IMR-90 (cell line): ENCODE data around the gene TMEM52B. TPM values are rescaled to one million over a fixed set of nuclear protein-coding genes. Genes with fewer than 3 reads are reported as not detected.
A peak's percentile ranks its signal among the peaks of the same experiment; 100 is the strongest.

ENCODE experiments used
- ATAC-seq: fragments of 200-7000 bp; cut with Tn5 transposase; 2 replicates; pipeline ENCODE4 v1.9.1; 2020; ENCODE audit warnings: low read depth, mild to moderate bottlenecking, moderate library complexity
- BruUV-seq: library from RNA; stranded (reverse); fragments of 400-500 nt; replicated peaks from 2 replicates; lab custom pipeline; 2021; lab: Mats Ljungman, UMichigan
- CTCF ChIA-PET: fragments of 300-600 bp; formaldehyde crosslinking; extraction: SDS; loops from one replicate; lab custom pipeline; 2021; ENCODE audit warnings: antibody characterized with exemption; lab: Yijun Ruan, JAX
- POLR2A ChIA-PET: fragments of 300-600 bp; sonication (Branson Sonifier 250); formaldehyde crosslinking; loops from one replicate; lab custom pipeline; 2022; ENCODE audit warnings: antibody characterized with exemption; ENCODE audit not compliant: unreplicated experiment; lab: Charles Lee
- DNase-seq: peaks from one replicate; pipeline ENCODE4 v3.0.0; 2013
- H2AFZ ChIP-seq: replicated peaks from 2 replicates; pipeline ENCODE3; 2013; ENCODE audit warnings: low read length, mild to moderate bottlenecking; ENCODE audit not compliant: poor library complexity
- H2AK5ac ChIP-seq: 2 replicates; pipeline ENCODE4 v1.6.1; 2013; ENCODE audit warnings: low read depth, low read length, inconsistent platforms
- H2AK9ac ChIP-seq: replicated peaks from 2 replicates; pipeline ENCODE3; 2013; ENCODE audit warnings: mild to moderate bottlenecking, low read depth, low read length, moderate library complexity; ENCODE audit not compliant: poor library complexity
- H2BK120ac ChIP-seq: 2 replicates; pipeline ENCODE4 v1.6.1; 2013; ENCODE audit warnings: low read depth, low read length, inconsistent platforms
- H2BK15ac ChIP-seq: 3 replicates; pipeline ENCODE4 v1.6.1; 2013; ENCODE audit warnings: low read depth, low read length, inconsistent platforms
- H2BK20ac ChIP-seq: 2 replicates; pipeline ENCODE4 v1.6.1; 2013; ENCODE audit warnings: low read depth, mild to moderate bottlenecking, inconsistent platforms, low read length, moderate library complexity
- H2BK5ac ChIP-seq: 2 replicates; pipeline ENCODE4 v1.6.1; 2013; ENCODE audit warnings: mild to moderate bottlenecking, low read depth, low read length, inconsistent platforms; ENCODE audit not compliant: poor library complexity, severe bottlenecking
- H3K14ac ChIP-seq: replicated peaks from 2 replicates; pipeline ENCODE4 v1.6.1; 2013; ENCODE audit warnings: low read depth, low read length, inconsistent platforms
- H3K18ac ChIP-seq: 2 replicates; pipeline ENCODE4 v1.6.1; 2013; ENCODE audit warnings: low read depth, low read length, control low read depth
- H3K23ac ChIP-seq: 2 replicates; pipeline ENCODE4 v1.6.1; 2013; ENCODE audit warnings: low read depth, low read length, inconsistent platforms
- H3K27ac ChIP-seq: 2 replicates; pipeline ENCODE4 v1.5.1; 2013; ENCODE audit warnings: mild to moderate bottlenecking, control low read depth, low read length; ENCODE audit not compliant: insufficient read depth
- H3K27me3 ChIP-seq: 2 replicates; pipeline ENCODE4 v1.6.1; 2013; ENCODE audit warnings: low read length; ENCODE audit not compliant: control insufficient read depth, insufficient read depth
- H3K36me3 ChIP-seq: 2 replicates; pipeline ENCODE4 v1.6.1; 2013; ENCODE audit warnings: low read length, mixed read lengths; ENCODE audit not compliant: control insufficient read depth, insufficient read depth
- H3K4ac ChIP-seq: 2 replicates; pipeline ENCODE4 v1.6.1; 2013; ENCODE audit warnings: low read depth, low read length, inconsistent platforms
- H3K4me1 ChIP-seq: 2 replicates; pipeline ENCODE4 v1.6.1; 2013; ENCODE audit warnings: low read length, mixed read lengths; ENCODE audit not compliant: control insufficient read depth, insufficient read depth
- H3K4me2 ChIP-seq: 2 replicates; pipeline ENCODE4 v1.6.1; 2013; ENCODE audit warnings: low read depth, mild to moderate bottlenecking, control low read depth, low read length, moderate library complexity
- H3K4me3 ChIP-seq: 2 replicates; pipeline ENCODE4 v1.5.1; 2013; ENCODE audit warnings: low read depth, mild to moderate bottlenecking, control low read depth, low read length, moderate library complexity; ENCODE audit not compliant: insufficient read depth
- H3K56ac ChIP-seq: 2 replicates; pipeline ENCODE4 v1.6.1; 2013; ENCODE audit warnings: low read length, inconsistent platforms; ENCODE audit not compliant: insufficient read depth; ENCODE audit errors: extremely low read depth
- H3K79me1 ChIP-seq, 2 experiments: 2 replicates each; pipeline ENCODE4 v1.6.1; 2013; ENCODE audit warnings: low read length in 2 of 2, inconsistent platforms in 1 of 2, low read depth in 1 of 2
- H3K9ac ChIP-seq: 2 replicates; pipeline ENCODE4 v1.6.1; 2013; ENCODE audit warnings: low read depth, low read length, control low read depth
- H3K9me1 ChIP-seq: 2 replicates; pipeline ENCODE4 v1.6.1; 2013; ENCODE audit warnings: low read length, inconsistent platforms; ENCODE audit not compliant: insufficient read depth
- H3K9me3 ChIP-seq: 2 replicates; pipeline ENCODE4 v1.6.1; 2013; ENCODE audit warnings: low read length; ENCODE audit not compliant: control insufficient read depth, insufficient read depth
- H4K20me1 ChIP-seq: 2 replicates; pipeline ENCODE4 v1.6.1; 2013; ENCODE audit warnings: low read length, inconsistent platforms; ENCODE audit not compliant: insufficient read depth
- H4K5ac ChIP-seq: 2 replicates; pipeline ENCODE4 v1.6.1; 2013; ENCODE audit warnings: mild to moderate bottlenecking, low read depth, low read length, control low read depth
- H4K8ac ChIP-seq, 2 experiments: 2 replicates each; pipeline ENCODE4 v1.6.1; 2013; ENCODE audit warnings: low read depth in 2 of 2, low read length in 2 of 2, control low read depth in 1 of 2, inconsistent platforms in 1 of 2
- H4K91ac ChIP-seq: 2 replicates; pipeline ENCODE4 v1.6.1; 2013; ENCODE audit warnings: low read depth, low read length, inconsistent platforms; ENCODE audit not compliant: insufficient read depth
- BHLHE40 ChIP-seq: fragments of 150-350 bp; IDR thresholded peaks from 2 replicates; pipeline ENCODE4 v1.6.1; 2016; ENCODE audit warnings: mild to moderate bottlenecking, low read depth, low read length
- CEBPB ChIP-seq: IDR thresholded peaks from 2 replicates; pipeline ENCODE4 v1.6.1; 2012; ENCODE audit warnings: low read depth, low read length, improper control_type of control experiment
- CTCF ChIP-seq: conservative IDR thresholded peaks from 2 replicates; pipeline ENCODE4 v1.5.1; 2012; ENCODE audit warnings: mild to moderate bottlenecking, low read depth, low read length, improper control_type of control experiment
- ELK1 ChIP-seq: fragments of 150-350 bp; IDR thresholded peaks from 2 replicates; pipeline ENCODE4 v1.6.1; 2016; ENCODE audit warnings: low read depth, mild to moderate bottlenecking, low read length, moderate library complexity, borderline replicate concordance
- FOS ChIP-seq: fragments of 150-350 bp; IDR thresholded peaks from 2 replicates; pipeline ENCODE4 v1.6.1; 2016; ENCODE audit warnings: low read depth, low read length
- MAFK ChIP-seq: IDR thresholded peaks from 2 replicates; pipeline ENCODE4 v1.6.1; 2012; ENCODE audit warnings: low read depth, low read length, improper control_type of control experiment
- MAZ ChIP-seq: IDR thresholded peaks from 2 replicates; pipeline ENCODE4 v1.6.1; 2012; ENCODE audit warnings: low read depth, mild to moderate bottlenecking, low read length, improper control_type of control experiment, moderate library complexity, borderline replicate concordance
- MXI1 ChIP-seq: IDR thresholded peaks from 2 replicates; pipeline ENCODE4 v1.6.1; 2012; ENCODE audit warnings: low read depth, mild to moderate bottlenecking, low read length, moderate library complexity, borderline replicate concordance
- NFE2L2 ChIP-seq: fragments of 150-350 bp; IDR thresholded peaks from 2 replicates; pipeline ENCODE4 v1.6.1; 2016; ENCODE audit warnings: low read depth, mild to moderate bottlenecking, low read length
- POLR2A ChIP-seq: IDR thresholded peaks from 2 replicates; pipeline ENCODE4 v1.6.1; 2012; ENCODE audit warnings: mild to moderate bottlenecking, low read depth, low read length
- RAD21 ChIP-seq: IDR thresholded peaks from 2 replicates; pipeline ENCODE4 v1.6.1; 2012; ENCODE audit warnings: low read length, improper control_type of control experiment
- RCOR1 ChIP-seq: IDR thresholded peaks from 2 replicates; pipeline ENCODE4 v1.6.1; 2012; ENCODE audit warnings: mild to moderate bottlenecking, low read length, improper control_type of control experiment; ENCODE audit not compliant: insufficient replicate concordance
- RFX5 ChIP-seq: IDR thresholded peaks from 2 replicates; pipeline ENCODE4 v1.8.0; 2012; ENCODE audit warnings: low read depth, mild to moderate bottlenecking, low read length, moderate library complexity
- SMC3 ChIP-seq: fragments of 150-350 bp; IDR thresholded peaks from 2 replicates; pipeline ENCODE4 v1.6.1; 2016; ENCODE audit warnings: low read depth, mild to moderate bottlenecking, antibody characterized with exemption, low read length, moderate library complexity
- USF2 ChIP-seq: fragments of 150-350 bp; IDR thresholded peaks from 2 replicates; pipeline ENCODE4 v1.6.1; 2017; ENCODE audit warnings: mild to moderate bottlenecking, antibody characterized with exemption, low read length, low read depth
- WGBS, 2 experiments: methylation state at CpG; one replicate each; pipeline versions ENCODE4 v1.1.5 to v1.1.7; 2013; ENCODE audit warnings: missing lambda C conversion rate in 2 of 2; ENCODE audit not compliant: insufficient read length in 1 of 2; ENCODE audit errors: extremely low coverage in 2 of 2; 5-methylcytosine and 5-hydroxymethylcytosine counted together
- dilution Hi-C: fragments of 300-500 bp; cut with HindIII; formaldehyde crosslinking; loops from one replicate; pipeline ENCODE4 v1.14.3; 2018; ENCODE audit warnings: low sequenced_read_pairs; ENCODE audit not compliant: unreplicated experiment
- in situ Hi-C: fragments of 300-500 bp; cut with MboI; formaldehyde crosslinking; loops from 3 replicates; pipeline ENCODE4 v1.14.3; 2019; ENCODE audit warnings: low sequenced_read_pairs, inconsistent platforms, mixed read lengths
- intact Hi-C: fragments of 100-400 bp; cut with micrococcal nuclease; formaldehyde crosslinking; loops from 2 replicates; pipeline ENCODE4 v1.10.0; 2022
- polyA plus RNA-seq, 3 experiments: library from polyadenylated mRNA; depleted of rRNA; stranded (reverse); fragments of >200 nt; gene quantifications; 2 replicates each; pipeline ENCODE4 v1.2.3, GENCODE V29; 2012; ENCODE audit warnings: low replicate concordance in 1 of 3
- total RNA-seq: library from RNA; depleted of rRNA; stranded (reverse); fragments of >200 nt; gene quantifications from 2 replicates; pipeline ENCODE4 v1.2.3, GENCODE V29; 2012

The TMEM52B gene
- total and polyA plus RNA-seq, 2 of the 4 experiments (the other 2 are of a cell fraction): 2.0 to 3.6 TPM

GRCh38 chr12:10174986-10175614 lies 3.7 kb upstream of the TMEM52B start:
- Histone ChIP-seq H3K9me1 (no peaks in the 10 kb centered on the region; the same call in 1 of the 2 replicates), H3K4ac (peak overlapping the region; percentile 11; the same call in 1 of the 2 replicates), H3K4me1 (peaks cover 12% of the 10 kb centered on the region), H3K9me3 (no peaks in the 10 kb centered on the region), H3K4me2 (no peak overlapping the region), H3K18ac (peak overlapping the region; percentile 51; the same call in 1 of the 2 replicates), H2BK20ac (peak overlapping the region; percentile 44), H3K4me3 (no peak overlapping the region), H2AFZ (no peak overlapping the region), H3K9ac (no peak overlapping the region), H2BK15ac (peak overlapping the region; percentile 50; the same call in 2 of the 3 replicates), H3K14ac (0 out of 2 replicates have a peak overlapping the region, but pooled peaks have one; percentile 4), H4K91ac (no peak overlapping the region; the same call in 1 of the 2 replicates), H4K5ac (no peak overlapping the region), H3K27me3 (no peaks in the 10 kb centered on the region), H3K79me1 (no peaks in the 10 kb centered on the region), H4K8ac (no peak overlapping the region), H3K23ac (no peak overlapping the region), H2AK9ac (no peak overlapping the region), H3K36me3 (no peaks in the 10 kb centered on the region), H2AK5ac (no peak overlapping the region), H3K27ac (no peak overlapping the region), H2BK120ac (peak overlapping the region; percentile 14; the same call in 1 of the 2 replicates), H4K20me1 (no peaks in the 10 kb centered on the region), H3K56ac (no peak overlapping the region), H2BK5ac (no peak overlapping the region)
- ChIA-PET CTCF (interaction anchor here (1.0 kb wide), 1 partner anchor 10 kb away, joined by 3 read pairs; no protein-coding TSS in a partner anchor), POLR2A (interaction anchor here (0.5 kb wide), 1 partner anchor 32 kb away, joined by 4 read pairs; no protein-coding TSS in a partner anchor)
- no TSS peak for BruUV-seq
- dilution Hi-C loops (no loop called here), intact Hi-C loops (no loop called here), in situ Hi-C loops (no loop called here)
- no CpG with 5 or more reads among the region's 2 CpGs for WGBS, 2 experiments
- DNase-seq: no peak
- no peak for ATAC-seq
- TF ChIP-seq POLR2A: no peak
- TF ChIP-seq MAZ: no peak
- TF ChIP-seq FOS: no peak
- TF ChIP-seq RFX5: no peak
- TF ChIP-seq CTCF: no peak
- TF ChIP-seq RCOR1: no peak
- no peak for TF ChIP-seq CEBPB
- TF ChIP-seq MXI1: no peak
- no peak for TF ChIP-seq SMC3
- no peak for TF ChIP-seq NFE2L2
- TF ChIP-seq ELK1: no peak
- no peak for TF ChIP-seq MAFK
- no peak for TF ChIP-seq USF2
- no peak for TF ChIP-seq BHLHE40
- no peak for TF ChIP-seq RAD21
